GM18505 (cell line): ENCODE data around the gene CTXND2.
"Not testable (repeated sequence)": the region's sequence is repeated elsewhere in the genome, so short reads cannot be mapped to it uniquely, and the experiment has no call there.

Source experiments
- ATAC-seq: cut with Tn5 transposase; IDR thresholded peaks from one replicate; pipeline ENCODE4 v1.9.1; 2021; ENCODE audit not compliant: unreplicated experiment
- POLR2A ChIP-seq: IDR thresholded peaks from 4 replicates; pipeline ENCODE4 v1.6.1; 2011; ENCODE audit warnings: borderline replicate concordance; ENCODE audit not compliant: insufficient read depth, insufficient read length; ENCODE audit errors: extremely low read depth

Gene CTXND2

DNA sequence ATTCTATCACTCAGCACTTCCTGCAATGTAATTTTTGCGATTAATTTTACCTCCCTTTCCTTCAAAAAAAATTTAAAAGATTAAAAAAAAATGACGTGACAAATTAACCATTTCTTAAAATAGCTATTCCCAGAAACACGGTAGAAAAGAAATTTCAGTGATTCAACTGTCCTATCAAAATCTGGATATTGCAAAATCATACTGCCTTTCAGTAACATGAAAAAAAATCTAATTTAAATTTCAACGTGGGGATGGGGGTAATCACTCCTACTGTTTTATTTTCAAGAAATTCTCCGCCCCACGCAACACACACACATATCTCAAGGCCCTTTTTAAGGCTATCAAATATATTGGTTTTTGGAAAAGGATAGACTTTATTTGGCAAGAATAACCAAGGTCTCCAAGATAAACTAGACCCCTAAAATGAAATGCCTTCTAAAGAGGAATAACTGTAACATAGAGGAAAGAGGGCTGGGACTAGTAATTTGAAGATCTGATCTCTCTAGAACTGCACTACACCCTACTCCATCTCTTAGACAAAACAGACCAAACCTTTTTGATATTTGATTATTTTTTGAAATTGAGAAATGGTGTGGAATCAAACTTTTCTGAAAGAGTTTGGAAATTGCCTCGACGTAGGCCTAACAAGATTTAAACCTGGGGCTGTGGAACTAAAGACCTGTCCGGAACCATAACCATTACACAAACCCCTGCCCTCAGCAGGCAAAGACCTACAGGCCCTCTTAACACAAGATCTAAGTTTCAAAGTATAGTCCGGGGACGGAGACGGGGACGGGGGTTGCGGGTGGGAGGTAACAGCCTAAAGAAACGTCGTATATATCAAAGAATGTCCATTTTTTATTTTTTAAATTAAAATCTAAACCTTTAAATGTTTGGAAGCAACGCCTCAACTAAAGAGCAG lies 11.5 kb upstream of the CTXND2 start:
- no peak for TF ChIP-seq POLR2A
- ATAC-seq: no peak

DNA sequence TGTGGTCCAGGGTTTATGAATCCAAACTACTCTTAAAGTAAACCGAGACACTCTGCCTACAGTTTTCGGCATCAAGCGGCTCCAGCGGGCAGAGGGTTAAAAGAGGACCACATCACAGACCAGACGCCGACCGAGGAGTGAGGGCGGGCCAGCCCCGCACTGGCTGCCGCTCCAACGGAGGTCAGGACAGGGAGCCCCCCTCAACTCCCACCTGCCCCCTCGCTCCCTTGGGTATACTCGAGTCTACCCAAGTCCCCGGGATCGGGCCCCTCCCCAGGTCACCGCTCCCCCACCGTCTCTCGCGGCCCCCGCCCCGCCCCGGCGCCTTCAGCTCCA lies 10.8 kb upstream of the CTXND2 start:
- peak; percentile 35 for ATAC-seq
- TF ChIP-seq POLR2A: no peak

- not testable (repeated sequence) for ATAC-seq
These were observed 8.0 kb upstream of the CTXND2 start for GRCh38 chr1:150878931-150879330.

- ATAC-seq: no peak
These were observed 5.4 kb upstream of the CTXND2 start for GRCh38 chr1:150881331-150882070.

DNA sequence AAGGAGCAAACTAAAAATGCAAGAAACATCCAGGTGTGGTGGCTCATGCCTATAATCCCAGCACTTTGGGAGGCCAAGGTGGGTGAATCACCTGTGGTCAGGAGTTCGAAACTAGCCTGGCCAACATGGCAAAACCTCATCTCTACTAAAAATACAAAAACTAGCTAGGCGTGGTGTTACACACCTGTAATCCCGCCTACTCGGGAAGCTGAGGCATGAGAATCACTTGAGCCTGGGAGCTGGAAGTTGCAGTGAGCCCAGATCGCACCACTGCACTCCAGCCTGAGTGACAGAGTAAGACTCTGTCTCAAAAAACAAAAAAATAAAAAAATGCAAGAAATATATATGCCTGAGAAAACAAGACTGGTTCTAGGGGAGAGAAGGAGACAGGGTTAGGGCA lies 3.8 kb upstream of the CTXND2 start:
- ATAC-seq: not testable (repeated sequence)

More at GRCh38 chr1:150881331-150882070, 5.4 kb upstream of the CTXND2 start:
- no peak for TF ChIP-seq POLR2A

DNA sequence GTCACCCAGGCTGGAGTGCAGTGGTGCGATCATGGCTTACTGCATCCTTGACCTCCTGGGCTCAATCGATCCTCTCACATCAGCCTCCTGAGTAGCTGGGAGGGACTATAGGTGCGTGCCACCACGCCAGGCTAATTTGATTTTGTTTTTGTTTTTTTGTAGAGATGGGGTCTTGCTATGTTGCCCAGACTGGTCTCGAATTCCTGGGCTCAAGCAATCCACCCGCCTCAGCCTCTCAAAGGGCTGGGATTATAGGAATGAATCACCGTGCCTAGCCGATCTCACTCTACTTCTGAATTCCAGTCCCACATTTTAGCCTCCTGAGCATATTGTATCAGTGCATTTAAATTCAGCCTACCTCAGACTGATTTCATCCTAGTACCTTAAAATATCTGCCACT lies 1.8 kb downstream of the CTXND2 start:
- TF ChIP-seq POLR2A: no peak
- ATAC-seq: no peak

DNA sequence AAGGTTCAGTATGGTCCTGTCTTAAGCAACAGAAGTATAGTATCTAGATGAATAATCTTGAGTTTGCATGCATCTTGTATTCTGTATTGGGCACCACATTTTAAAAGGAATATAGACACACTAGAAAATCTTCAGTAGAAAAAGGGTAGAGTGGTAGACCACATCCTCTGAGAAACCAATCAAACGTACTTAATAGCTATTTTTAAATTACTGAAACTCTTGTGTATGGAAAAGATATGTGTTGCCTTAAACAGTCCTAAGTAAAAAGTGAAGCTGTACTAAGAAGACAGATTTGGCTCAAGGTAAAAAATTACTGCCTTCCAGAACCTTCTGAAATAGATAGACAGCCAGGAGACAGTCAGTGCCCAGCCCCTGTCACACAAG lies 3.1 kb downstream of the CTXND2 start:
- peak; percentile 65 for ATAC-seq
- no peak for TF ChIP-seq POLR2A

DNA sequence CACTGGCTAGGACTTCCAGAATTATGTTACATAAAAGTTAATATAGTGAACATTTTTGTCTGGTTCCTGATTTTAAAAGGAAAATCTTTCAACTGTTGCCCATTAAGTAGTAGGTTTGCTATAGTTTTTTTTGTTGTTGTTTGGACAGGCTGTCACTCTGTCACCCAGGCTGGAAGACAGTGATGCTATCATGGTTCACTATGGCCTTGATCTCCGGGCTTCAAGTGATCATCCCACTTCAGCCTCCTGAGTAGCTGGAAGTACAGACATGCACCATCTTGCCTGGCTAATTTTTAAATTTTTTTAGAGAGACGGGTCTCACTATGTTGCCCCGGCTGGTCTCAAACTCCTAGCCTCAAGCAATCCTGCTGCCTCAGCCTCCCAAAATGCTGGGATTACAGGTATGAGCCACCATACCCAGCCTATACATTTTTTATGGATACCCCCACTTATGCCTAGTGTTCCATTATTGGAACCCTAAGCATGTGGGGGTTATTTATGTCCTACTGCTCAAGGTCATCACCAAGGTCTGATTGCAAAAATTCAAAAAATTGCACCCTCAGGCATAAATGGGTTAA lies 6.5 kb downstream of the CTXND2 start:
- no peak for ATAC-seq
- TF ChIP-seq POLR2A: no peak

DNA sequence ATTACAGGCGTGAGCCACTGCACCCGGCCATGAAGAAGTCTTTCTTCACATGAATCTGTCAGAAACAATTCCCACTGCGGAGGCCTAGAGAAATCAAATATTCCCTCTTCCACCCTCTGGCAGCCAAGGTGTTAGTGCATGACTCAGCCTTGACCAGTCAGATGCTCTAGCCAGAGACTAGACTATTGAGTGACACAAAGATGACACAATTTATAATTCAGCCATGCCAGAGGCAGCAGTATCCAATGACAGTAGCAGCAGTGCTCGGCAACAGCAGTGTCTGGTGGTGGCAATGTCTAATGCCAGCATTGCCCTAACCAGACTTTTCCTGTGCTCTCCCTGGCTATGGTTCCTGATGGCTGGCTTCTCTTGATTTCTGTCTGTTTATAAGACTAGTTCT lies 8.7 kb downstream of the CTXND2 start:
- ATAC-seq: no peak
- no peak for TF ChIP-seq POLR2A

- not testable (repeated sequence) for ATAC-seq
These were observed 12.9 kb downstream of the CTXND2 start for GRCh38 chr1:150899795-150900194.

DNA sequence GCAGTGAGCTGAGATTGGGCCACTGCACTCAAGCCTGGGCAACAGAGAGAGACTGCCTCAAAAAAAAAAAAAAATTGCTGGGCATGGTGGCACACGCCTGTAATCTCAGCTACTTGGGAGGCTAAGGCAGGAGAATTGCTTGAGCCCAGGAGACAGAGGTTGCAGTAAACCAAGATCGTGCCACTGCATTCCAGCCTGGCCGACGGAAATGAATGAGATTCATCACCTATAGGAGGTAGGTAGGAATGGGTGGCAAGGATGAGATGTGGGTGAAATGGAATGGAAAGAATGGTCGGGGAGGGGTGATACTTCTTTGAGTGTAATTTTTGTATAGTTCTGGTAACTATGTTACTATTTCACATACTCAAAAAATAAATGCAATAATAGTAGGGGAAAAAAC lies 15.4 kb downstream of the CTXND2 start:
- ATAC-seq: no peak
- no peak for TF ChIP-seq POLR2A

- no peak for ATAC-seq
- no peak for TF ChIP-seq POLR2A
These were observed 15.8 kb downstream of the CTXND2 start for GRCh38 chr1:150902751-150903150.

DNA sequence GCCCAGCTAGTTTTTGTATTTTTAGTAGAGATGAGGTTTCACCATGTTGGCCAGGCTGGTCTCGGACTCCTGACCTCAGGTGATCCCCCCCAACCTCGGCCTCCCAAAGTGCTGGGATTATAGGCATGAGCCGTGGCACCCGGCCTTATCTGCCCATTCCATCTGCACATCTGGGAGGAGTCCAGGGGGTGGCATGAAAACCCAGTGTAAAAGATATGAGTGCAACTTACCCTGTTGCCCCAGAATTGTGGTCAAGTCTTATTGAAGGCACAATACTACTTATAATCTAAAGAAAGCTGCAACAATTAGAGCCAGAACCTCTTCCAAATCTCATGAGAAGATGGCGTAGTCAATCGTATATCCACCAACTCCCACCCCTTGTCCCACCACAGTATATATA lies 18.4 kb downstream of the CTXND2 start:
- ATAC-seq: no peak
- no peak for TF ChIP-seq POLR2A

GRCh38 chr1:150906329-150906728 lies 19.4 kb downstream of the CTXND2 start:
- ATAC-seq: no peak
- TF ChIP-seq POLR2A: no peak
